Stimulated activated CD8-positive, alpha-beta memory T cell treated with anti-CD3 and anti-CD28 coated beads, Interleukin-12 subunit alpha, Interleukin-12 subunit beta, amount 100 ng/mL, for 4 hours (primary cell): ENCODE data around the gene SERPINA12.
"Not testable (repeated sequence)": the region's sequence is repeated elsewhere in the genome, so short reads cannot be mapped to it uniquely, and the experiment has no call there.

Experiments used
- DNase-seq: peaks from one replicate; pipeline ENCODE4 v3.0.0-alpha.2; 2020; ENCODE audit warnings: low read depth

SERPINA12 gene

GRCh38 chr14:94536836-94537235 is 27.6 kb upstream of the SERPINA12 start:
- no peak for DNase-seq

- DNase-seq: no peak
Observed at GRCh38 chr14:94535506-94535905, 26.2 kb upstream of the SERPINA12 start.

- no peak for DNase-seq
Observed at GRCh38 chr14:94532447-94532846, 23.2 kb upstream of the SERPINA12 start.

GRCh38 chr14:94531187-94531586 is 21.9 kb upstream of the SERPINA12 start:
- no peak for DNase-seq

GRCh38 chr14:94524093-94524492 is 14.8 kb upstream of the SERPINA12 start:
- no peak for DNase-seq

GRCh38 chr14:94523265-94523664 is 14.0 kb upstream of the SERPINA12 start:
- DNase-seq: no peak

GRCh38 chr14:94522115-94522724 is 13.0 kb upstream of the SERPINA12 start:
- DNase-seq: no peak

- DNase-seq: no peak
Observed at GRCh38 chr14:94521375-94522114, 12.3 kb upstream of the SERPINA12 start.

- no peak for DNase-seq
Observed at GRCh38 chr14:94517641-94518257, 8.5 kb upstream of the SERPINA12 start.

- no peak for DNase-seq
Observed at GRCh38 chr14:94517248-94517640, 8.0 kb upstream of the SERPINA12 start.

- no peak for DNase-seq
Observed at GRCh38 chr14:94515856-94516255, 6.6 kb upstream of the SERPINA12 start.

- no peak for DNase-seq
Observed at GRCh38 chr14:94515426-94515825, 6.2 kb upstream of the SERPINA12 start.

GRCh38 chr14:94514351-94514750 is 5.1 kb upstream of the SERPINA12 start:
- DNase-seq: no peak

GRCh38 chr14:94510481-94510880 is 1.2 kb upstream of the SERPINA12 start:
- not testable (repeated sequence) for DNase-seq

GRCh38 chr14:94505641-94506040 is 3.6 kb downstream of the SERPINA12 start:
- no peak for DNase-seq

GRCh38 chr14:94505206-94505605 is 4.1 kb downstream of the SERPINA12 start:
- DNase-seq: no peak

GRCh38 chr14:94501588-94502516 is 7.4 kb downstream of the SERPINA12 start:
- no peak for DNase-seq

GRCh38 chr14:94500264-94500663 is 9.0 kb downstream of the SERPINA12 start:
- no peak for DNase-seq

- DNase-seq: no peak
Observed at GRCh38 chr14:94499673-94500072, 9.6 kb downstream of the SERPINA12 start.

GRCh38 chr14:94498215-94498614 is 11.1 kb downstream of the SERPINA12 start:
- DNase-seq: no peak

- DNase-seq: no peak
Observed at GRCh38 chr14:94494085-94494484, 15.2 kb downstream of the SERPINA12 start.

- DNase-seq: no peak
Observed at GRCh38 chr14:94491511-94491910, 17.8 kb downstream of the SERPINA12 start.
